Lower lobe of right lung (tissue), 2 donors: ENCODE results near the gene ATG12. TPM values are rescaled to one million over a fixed set of nuclear protein-coding genes. Genes with fewer than 3 reads are reported as not detected.

ENCODE experiments used
- ATAC-seq, 2 donors: fragments of 200-7000 bp; cut with Tn5 transposase; one replicate each; pipeline ENCODE4 v1.9.1; 2020 to 2022; ENCODE audit warnings: mild to moderate bottlenecking in 2 of 2, moderate library complexity in 2 of 2
- DNase-seq: peaks from one replicate; pipeline ENCODE4 v3.0.0-alpha.2; 2020
- H3K27ac ChIP-seq: fragments of 200-600 bp; one replicate; pipeline ENCODE4 v1.8.0; 2022
- H3K27me3 ChIP-seq: fragments of 200-600 bp; one replicate; pipeline ENCODE4 v1.8.0; 2022; ENCODE audit warnings: low read depth
- H3K36me3 ChIP-seq: fragments of 200-600 bp; one replicate; pipeline ENCODE4 v1.8.0; 2022; ENCODE audit warnings: mild to moderate bottlenecking
- H3K4me1 ChIP-seq: fragments of 200-600 bp; one replicate; pipeline ENCODE4 v1.8.0; 2022
- H3K4me3 ChIP-seq: fragments of 200-600 bp; one replicate; pipeline ENCODE4 v1.8.0; 2022; ENCODE audit warnings: mild to moderate bottlenecking
- H3K9me3 ChIP-seq: fragments of 200-600 bp; one replicate; pipeline ENCODE4 v1.8.0; 2022
- CTCF ChIP-seq: fragments of 200-600 bp; IDR thresholded peaks from one replicate; pipeline ENCODE4 v1.8.0; 2022; ENCODE audit warnings: antibody characterized with exemption, mild to moderate bottlenecking
- intact Hi-C: fragments of 100-400 bp; cut with DNase I; formaldehyde crosslinking; loops from one replicate; pipeline ENCODE4 v1.11.0; 2022
- total RNA-seq: library from RNA; stranded (reverse); fragmentation: NEBNext Ultra II Directional; extraction: Animal tissue kit (Norgen Biotek cat#: 25700); gene quantifications from one replicate; pipeline ENCODE4 v1.2.1, GENCODE V29; 2021
- donor health status: DM: no; HTN: yes; CAD: no; lungs with severe emphysema.

Gene ATG12
- total RNA-seq, 1 donor from 2014 or later = 35.7 TPM

GRCh38 chr5:115842089-115842935 is 947 bp upstream of the ATG12 start:
- no peaks in the 10 kb centered on the region for H3K9me3 ChIP-seq
- ATAC-seq = peak; percentile 79 to 83
- intact Hi-C loops = no loop called here
- peaks cover 13% of the 10 kb centered on the region for H3K36me3 ChIP-seq
- peaks cover 66% of the 10 kb centered on the region for H3K4me1 ChIP-seq
- no peak for DNase-seq
- H3K27ac ChIP-seq = peak overlapping the region; percentile 91
- no peaks in the 10 kb centered on the region for H3K27me3 ChIP-seq
- TF ChIP-seq CTCF = peak; percentile 32
- peak overlapping the region; percentile 84 for H3K4me3 ChIP-seq

DNA sequence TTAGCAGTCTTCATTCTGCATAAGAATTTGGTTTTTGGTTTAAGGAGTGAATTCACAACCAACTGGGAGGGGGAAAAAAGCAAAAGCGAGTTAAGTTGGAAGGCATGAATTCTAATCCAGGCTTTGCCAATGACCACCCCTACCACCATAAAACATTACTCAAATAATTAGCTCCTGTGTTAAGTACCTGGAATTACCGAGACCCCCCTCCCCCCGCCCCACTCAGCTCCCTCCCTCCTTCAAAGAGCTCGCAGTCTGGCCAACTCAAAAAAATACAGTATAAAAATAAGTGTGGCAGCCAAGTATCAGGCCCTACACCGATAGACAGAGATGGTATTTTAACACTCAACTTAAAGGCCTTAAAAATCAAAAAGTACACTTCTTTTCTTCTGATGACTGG is 492 bp downstream of the ATG12 start:
- no peak for DNase-seq
- intact Hi-C loops = no loop called here
- ATAC-seq = no peak
- Histone ChIP-seq H3K4me3 (peak overlapping the region; percentile 84), H3K9me3 (no peaks in the 10 kb centered on the region), H3K27ac (peak overlapping the region; percentile 91), H3K36me3 (peaks cover 27% of the 10 kb centered on the region), H3K4me1 (peaks cover 66% of the 10 kb centered on the region), H3K27me3 (no peaks in the 10 kb centered on the region)
- no peak for TF ChIP-seq CTCF

DNA sequence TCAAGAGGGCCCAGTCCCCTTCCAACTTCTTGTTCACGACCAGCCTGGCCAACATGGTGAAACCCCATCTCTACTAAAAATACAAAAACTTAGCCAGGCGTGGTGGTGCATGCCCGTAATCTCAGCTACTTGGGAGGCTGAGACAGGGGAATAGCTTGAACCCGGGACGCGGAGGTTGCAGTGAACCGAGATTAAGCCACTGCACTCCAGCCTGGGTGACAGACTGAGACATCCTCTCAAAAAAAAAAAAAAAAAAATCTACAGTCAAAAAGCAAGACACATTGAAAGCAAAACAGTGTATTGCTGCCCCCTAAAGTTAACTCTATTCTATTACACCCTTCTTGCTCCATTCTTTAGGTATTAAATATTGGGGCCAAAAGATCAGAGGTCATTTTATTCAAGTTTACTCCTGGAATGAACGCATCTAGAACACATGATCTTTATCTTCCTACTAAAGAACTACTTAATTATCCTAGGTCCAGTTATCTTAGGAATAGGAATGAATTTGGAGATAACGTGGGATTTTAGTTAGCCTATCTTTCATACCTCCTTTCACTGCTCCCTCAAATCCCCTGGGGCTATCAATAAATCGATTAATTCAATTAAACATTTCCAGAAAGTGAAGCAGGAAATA is 2.4 kb downstream of the ATG12 start:
- ATAC-seq (no peak), DNase-seq (no peak)
- peak; percentile 55 for TF ChIP-seq CTCF
- Histone ChIP-seq H3K9me3 (no peaks in the 10 kb centered on the region), H3K27ac (no peak overlapping the region), H3K4me3 (peak overlapping the region; percentile 84), H3K4me1 (peaks cover 49% of the 10 kb centered on the region), H3K27me3 (no peaks in the 10 kb centered on the region), H3K36me3 (peaks cover 46% of the 10 kb centered on the region)
- intact Hi-C loops = no loop called here

DNA sequence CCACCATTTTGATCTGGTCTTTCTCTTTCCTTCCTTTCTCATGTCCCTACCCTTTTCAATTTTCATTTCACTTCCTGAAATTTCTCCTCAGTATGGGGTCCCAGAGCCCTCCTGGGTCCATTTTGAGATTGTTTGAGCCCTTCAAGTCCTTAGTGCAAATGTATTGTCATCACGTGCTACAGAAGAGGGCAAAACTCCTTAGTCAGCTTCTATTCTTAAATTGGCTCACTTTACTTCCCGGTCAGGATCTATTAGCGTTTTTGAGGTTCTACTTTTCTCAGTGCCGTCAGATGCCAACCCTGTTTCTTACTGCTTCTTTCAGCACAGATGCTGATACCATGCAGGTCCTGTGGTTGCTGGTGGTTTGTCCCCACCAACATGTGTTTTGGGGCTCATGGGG is 5.9 kb downstream of the ATG12 start:
- Histone ChIP-seq H3K36me3 (peaks cover 79% of the 10 kb centered on the region), H3K27me3 (no peaks in the 10 kb centered on the region)
- intact Hi-C loops = no loop called here

More for the DNA sequence above, 5.9 kb downstream of the ATG12 start:
- TF ChIP-seq CTCF = no peak
- Histone ChIP-seq H3K4me3 (no peak overlapping the region), H3K4me1 (peaks cover 32% of the 10 kb centered on the region), H3K27ac (no peak overlapping the region), H3K9me3 (no peaks in the 10 kb centered on the region)
- no peak for DNase-seq
- no peak for ATAC-seq
